Mesenchymal stem cell (in vitro differentiated cells and primary cell): ENCODE results near the gene BTG4.

Experiments used
- DNase-seq: peaks from one replicate; pipeline ENCODE4 v3.0.0-alpha.2; 2013
- H2AFZ ChIP-seq: one replicate; pipeline ENCODE4 v1.6.1; 2013; ENCODE audit warnings: low read depth, mild to moderate bottlenecking, control low read depth, inconsistent platforms, low read length, moderate library complexity
- H2AK5ac ChIP-seq: 2 replicates; pipeline ENCODE4 v1.6.1; 2013; ENCODE audit warnings: low read length, moderate library complexity, mild to moderate bottlenecking, inconsistent platforms; ENCODE audit not compliant: severe bottlenecking
- H2BK120ac ChIP-seq: one replicate; pipeline ENCODE4 v1.6.1; 2013; ENCODE audit warnings: low read depth, mild to moderate bottlenecking, inconsistent platforms, low read length, moderate library complexity
- H2BK12ac ChIP-seq, 2 experiments: one replicate each; pipeline ENCODE4 v1.6.1; 2013; ENCODE audit warnings: inconsistent platforms in 2 of 2, low read length in 2 of 2, mild to moderate bottlenecking in 2 of 2, moderate library complexity in 2 of 2, control low read depth in 1 of 2
- H2BK15ac ChIP-seq: one replicate; pipeline ENCODE4 v1.6.1; 2013; ENCODE audit warnings: mild to moderate bottlenecking, low read depth, inconsistent platforms; ENCODE audit not compliant: poor library complexity, severe bottlenecking
- H2BK5ac ChIP-seq: 2 replicates; pipeline ENCODE4 v1.6.1; 2013; ENCODE audit warnings: low read depth, mild to moderate bottlenecking, low read length, control low read depth, inconsistent platforms; ENCODE audit not compliant: poor library complexity, severe bottlenecking
- H3K14ac ChIP-seq, 2 experiments: one replicate each; pipeline ENCODE4 v1.6.1; 2013; ENCODE audit warnings: inconsistent platforms in 2 of 2, low read length in 2 of 2, control low read depth in 1 of 2, mild to moderate bottlenecking in 1 of 2, moderate library complexity in 1 of 2
- H3K18ac ChIP-seq, 2 experiments: one replicate each; pipeline ENCODE4 v1.6.1; 2013; ENCODE audit warnings: inconsistent platforms in 2 of 2, low read length in 2 of 2, control low read depth in 1 of 2, low read depth in 1 of 2, mild to moderate bottlenecking in 1 of 2
- H3K23ac ChIP-seq, 2 experiments: one replicate each; pipeline ENCODE4 v1.6.1; 2013; ENCODE audit warnings: inconsistent platforms in 2 of 2, low read length in 2 of 2, mild to moderate bottlenecking in 2 of 2, moderate library complexity in 2 of 2, control low read depth in 1 of 2
- H3K27ac ChIP-seq: 2 replicates; pipeline ENCODE4 v1.5.1; 2013; ENCODE audit warnings: mild to moderate bottlenecking, moderate library complexity, low read length, control low read depth, inconsistent platforms; ENCODE audit not compliant: poor library complexity, severe bottlenecking
- H3K27me3 ChIP-seq, 2 experiments: 2 replicates each; pipeline versions ENCODE4 v1.6.1 to v1.7.0; 2013; ENCODE audit warnings: low read length in 2 of 2, mild to moderate bottlenecking in 2 of 2, moderate library complexity in 2 of 2, control low read depth in 1 of 2, inconsistent platforms in 1 of 2; ENCODE audit not compliant: control insufficient read depth in 1 of 2, insufficient read depth in 1 of 2
- H3K36me3 ChIP-seq, 2 experiments: 2 replicates each; pipeline versions ENCODE4 v1.6.1 to v1.7.0; 2013; ENCODE audit warnings: low read length in 2 of 2, control low read depth in 1 of 2, inconsistent platforms in 1 of 2, low read depth in 1 of 2, mild to moderate bottlenecking in 1 of 2; ENCODE audit not compliant: insufficient read depth in 2 of 2, control insufficient read depth in 1 of 2
- H3K4ac ChIP-seq, 2 experiments: one replicate each; pipeline ENCODE4 v1.6.1; 2013; ENCODE audit warnings: inconsistent platforms in 2 of 2, low read length in 2 of 2, mild to moderate bottlenecking in 2 of 2, moderate library complexity in 2 of 2, control low read depth in 1 of 2, low read depth in 1 of 2
- H3K4me1 ChIP-seq: 2 replicates; pipeline ENCODE4 v1.6.1; 2013; ENCODE audit warnings: low read depth, low read length, control low read depth; ENCODE audit not compliant: control insufficient read depth, insufficient read depth
- H3K4me2 ChIP-seq: 2 replicates; pipeline ENCODE4 v1.6.1; 2013; ENCODE audit warnings: low read length, mild to moderate bottlenecking, inconsistent platforms; ENCODE audit not compliant: poor library complexity, severe bottlenecking
- H3K4me3 ChIP-seq, 2 experiments: 2 replicates each; pipeline versions ENCODE4 v1.5.1 to v1.7.0; 2013; ENCODE audit warnings: low read length in 2 of 2, mild to moderate bottlenecking in 2 of 2, control low read depth in 1 of 2, low read depth in 1 of 2; ENCODE audit not compliant: insufficient read depth in 1 of 2
- H3K79me1 ChIP-seq: replicated peaks from 2 replicates; pipeline ENCODE4 v1.6.1; 2013; ENCODE audit warnings: mild to moderate bottlenecking, control low read depth, low read length, inconsistent platforms; ENCODE audit not compliant: poor library complexity, severe bottlenecking
- H3K9ac ChIP-seq: 2 replicates; pipeline ENCODE4 v1.7.0; 2013; ENCODE audit warnings: mild to moderate bottlenecking, low read length, moderate library complexity
- H3K9me3 ChIP-seq: 2 replicates; pipeline ENCODE4 v1.7.0; 2013; ENCODE audit warnings: mild to moderate bottlenecking, low read length; ENCODE audit not compliant: control insufficient read depth
- H4K8ac ChIP-seq: one replicate; pipeline ENCODE4 v1.6.1; 2013; ENCODE audit warnings: inconsistent platforms, mild to moderate bottlenecking, low read length, moderate library complexity
- H4K91ac ChIP-seq: one replicate; pipeline ENCODE4 v1.6.1; 2013; ENCODE audit warnings: mild to moderate bottlenecking, low read length, inconsistent platforms
- WGBS: methylation state at CpG from one replicate; pipeline ENCODE4 v1.1.7; 2013; ENCODE audit warnings: mixed read lengths; 5-methylcytosine and 5-hydroxymethylcytosine counted together

The BTG4 gene

GRCh38 chr11:111537336-111537860 lies 25.2 kb upstream of the BTG4 start:
- H3K4me2 ChIP-seq: no peak overlapping the region
- H3K14ac ChIP-seq: no peak overlapping the region
- H3K18ac ChIP-seq: no peak overlapping the region
- WGBS: no CpG with 5 or more reads among the region's 3 CpGs
- DNase-seq: no peak
- H2AFZ ChIP-seq: no peak overlapping the region
- H3K4me1 ChIP-seq: peaks cover 17% of the 10 kb centered on the region
- H3K4me3 ChIP-seq: no peak overlapping the region
- no peak overlapping the region for H2BK12ac ChIP-seq
- H3K27ac ChIP-seq: no peak overlapping the region
- no peak overlapping the region for H4K8ac ChIP-seq
- no peaks in the 10 kb centered on the region for H3K27me3 ChIP-seq
- H4K91ac ChIP-seq: no peak overlapping the region
- H3K36me3 ChIP-seq: no peaks in the 10 kb centered on the region
- H2BK15ac ChIP-seq: no peak overlapping the region
- H2BK120ac ChIP-seq: no peak overlapping the region
- no peak overlapping the region for H3K4ac ChIP-seq
- H3K9me3 ChIP-seq: no peaks in the 10 kb centered on the region
- H2BK5ac ChIP-seq: no peak overlapping the region
- peaks cover 3% of the 10 kb centered on the region for H3K79me1 ChIP-seq
- H3K9ac ChIP-seq: no peak overlapping the region
- no peak overlapping the region for H3K23ac ChIP-seq
- H2AK5ac ChIP-seq: no peak overlapping the region

DNA sequence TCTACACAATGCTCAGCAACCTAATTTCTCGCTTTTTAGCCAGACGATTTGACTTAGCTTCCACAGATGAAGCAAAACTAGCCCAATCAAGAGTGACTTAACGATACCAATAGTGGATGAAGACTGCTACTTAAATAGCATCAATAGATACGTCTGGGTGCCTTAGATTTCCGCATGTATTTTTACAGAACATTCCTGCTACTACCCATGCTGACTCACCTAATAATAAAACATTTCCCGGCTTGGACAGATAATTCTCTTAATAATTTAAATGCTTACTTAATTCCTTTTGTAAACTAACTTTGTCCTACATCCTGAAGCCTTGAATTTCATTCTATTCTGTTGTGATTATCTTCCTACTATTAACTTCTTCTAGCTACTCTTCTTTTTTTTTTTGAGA lies 23.1 kb upstream of the BTG4 start:
- no peak overlapping the region for H3K9ac ChIP-seq
- no peak overlapping the region for H2BK12ac ChIP-seq
- H2BK5ac ChIP-seq: no peak overlapping the region
- no peak for DNase-seq
- 90% methylated on average over 6 of the region's 6 CpGs for WGBS
- no peak overlapping the region for H2BK120ac ChIP-seq
- no peak overlapping the region for H3K4me3 ChIP-seq
- H3K18ac ChIP-seq: no peak overlapping the region
- H3K36me3 ChIP-seq: no peaks in the 10 kb centered on the region
- H2BK15ac ChIP-seq: no peak overlapping the region
- H3K4me2 ChIP-seq: no peak overlapping the region
- H3K27ac ChIP-seq: no peak overlapping the region
- H3K4me1 ChIP-seq: peaks cover 10% of the 10 kb centered on the region
- H3K4ac ChIP-seq: no peak overlapping the region
- H3K23ac ChIP-seq: no peak overlapping the region
- no peaks in the 10 kb centered on the region for H3K79me1 ChIP-seq
- no peaks in the 10 kb centered on the region for H3K9me3 ChIP-seq
- no peak overlapping the region for H2AK5ac ChIP-seq
- H3K14ac ChIP-seq: no peak overlapping the region
- H4K8ac ChIP-seq: no peak overlapping the region
- no peak overlapping the region for H4K91ac ChIP-seq
- H2AFZ ChIP-seq: no peak overlapping the region
- no peaks in the 10 kb centered on the region for H3K27me3 ChIP-seq

- 94% methylated on average over 5 of the region's 5 CpGs for WGBS
These were observed 20.2 kb upstream of the BTG4 start for GRCh38 chr11:111532365-111532709.

DNA sequence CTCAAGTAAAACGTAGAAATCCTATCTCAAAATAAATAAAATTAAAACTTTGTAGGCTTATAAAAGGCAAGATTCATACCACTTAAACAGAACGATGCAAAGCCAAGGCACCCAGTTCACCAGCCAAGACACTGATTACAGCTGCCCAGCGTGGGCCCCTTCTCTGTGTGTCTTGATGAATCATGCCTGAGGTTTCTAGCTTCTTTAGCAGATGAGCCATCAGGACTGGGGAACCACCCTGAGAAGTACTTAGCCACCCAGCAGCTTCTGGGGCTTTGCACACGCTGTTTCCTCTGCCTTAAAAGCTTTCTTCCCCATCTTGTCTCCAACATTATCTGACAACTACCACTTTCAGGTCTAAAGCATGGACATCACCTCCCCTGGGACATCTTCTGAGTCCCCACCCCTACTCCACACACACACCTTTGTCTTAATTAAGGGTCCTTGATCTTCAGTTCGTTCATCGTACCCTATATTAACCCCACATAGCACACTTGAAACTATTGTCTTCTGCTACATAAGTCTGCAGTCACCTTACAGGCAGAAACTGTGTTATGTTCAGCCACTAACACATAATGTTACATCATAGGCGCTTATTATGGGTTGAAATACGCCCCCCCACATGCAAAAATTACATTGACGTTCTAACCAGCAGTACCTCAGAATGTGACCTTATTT lies 19.6 kb upstream of the BTG4 start:
- Histone ChIP-seq H2AFZ (peak overlapping the region; percentile 10), H3K27me3 (no peaks in the 10 kb centered on the region), H4K8ac (peak overlapping the region; percentile 31), H3K4me1 (peaks cover 1% of the 10 kb centered on the region), H3K4me3 (peak overlapping the region in 1 of 2 experiments; percentile 59), H3K4ac (peak overlapping the region in 1 of 2 experiments; percentile 22), H3K23ac (no peak overlapping the region), H4K91ac (peak overlapping the region; percentile 40), H2AK5ac (no peak overlapping the region), H3K9ac (peak overlapping the region; percentile 73), H2BK5ac (no peak overlapping the region), H2BK120ac (no peak overlapping the region), H2BK12ac (peak overlapping the region in 1 of 2 experiments; percentile 78), H3K27ac (peak overlapping the region; percentile 45), H3K18ac (peak overlapping the region; percentile 65 to 74), H3K4me2 (no peak overlapping the region), H3K9me3 (no peaks in the 10 kb centered on the region), H3K79me1 (no peaks in the 10 kb centered on the region), H3K14ac (no peak overlapping the region), H2BK15ac (no peak overlapping the region), H3K36me3 (no peaks in the 10 kb centered on the region)
- DNase-seq: peak; percentile 95
- 59% methylated on average over 8 of the region's 9 CpGs for WGBS

More at GRCh38 chr11:111532365-111532709, 20.2 kb upstream of the BTG4 start:
- Histone ChIP-seq H4K91ac (no peak overlapping the region), H3K4me1 (peaks cover 1% of the 10 kb centered on the region), H3K27me3 (no peaks in the 10 kb centered on the region), H3K18ac (peak overlapping the region in 1 of 2 experiments; percentile 65), H2AK5ac (no peak overlapping the region), H3K23ac (no peak overlapping the region), H3K9me3 (no peaks in the 10 kb centered on the region), H2BK5ac (no peak overlapping the region), H3K4me2 (no peak overlapping the region), H3K4ac (no peak overlapping the region), H2BK12ac (peak overlapping the region in 1 of 2 experiments; percentile 78), H2AFZ (no peak overlapping the region), H3K9ac (no peak overlapping the region), H3K27ac (no peak overlapping the region), H3K4me3 (no peak overlapping the region), H3K79me1 (no peaks in the 10 kb centered on the region), H3K36me3 (no peaks in the 10 kb centered on the region), H3K14ac (no peak overlapping the region), H2BK15ac (no peak overlapping the region), H4K8ac (peak overlapping the region; percentile 45), H2BK120ac (no peak overlapping the region)
- no peak for DNase-seq
